ENCODE results near the gene CHRNA5. TPM values are rescaled to one million over a fixed set of nuclear protein-coding genes. Genes with fewer than 3 reads are reported as not detected.

CHRNA5 gene
- total RNA-seq, 1 donor from 2014 or later = 55.3 TPM

GRCh38 chr15:78565951-78566774, 843 bp downstream of the CHRNA5 start:
- H3K4me3 Mint-ChIP-seq (ENCODE audit: unreplicated experiment) = peak overlapping the region; percentile 97
- peaks cover 8% of the 10 kb centered on the region for H3K4me1 Mint-ChIP-seq (ENCODE audit: low read depth, unreplicated experiment)
- H3K27ac Mint-ChIP-seq (ENCODE audit: unreplicated experiment) = peak overlapping the region; percentile 87
- peaks cover 10% of the 10 kb centered on the region for H3K9me3 Mint-ChIP-seq (ENCODE audit: unreplicated experiment)
- peak; percentile 20 for DNase-seq
- H3K27me3 Mint-ChIP-seq (ENCODE audit: unreplicated experiment) = peaks cover 10% of the 10 kb centered on the region
- peak; percentile 11 for TF ChIP-seq CTCF (IDR thresholded peaks at IDR 0.05; ENCODE audit: partially characterized antibody, unreplicated experiment)
- H3K36me3 Mint-ChIP-seq (ENCODE audit: unreplicated experiment) = no peaks in the 10 kb centered on the region

DNA sequence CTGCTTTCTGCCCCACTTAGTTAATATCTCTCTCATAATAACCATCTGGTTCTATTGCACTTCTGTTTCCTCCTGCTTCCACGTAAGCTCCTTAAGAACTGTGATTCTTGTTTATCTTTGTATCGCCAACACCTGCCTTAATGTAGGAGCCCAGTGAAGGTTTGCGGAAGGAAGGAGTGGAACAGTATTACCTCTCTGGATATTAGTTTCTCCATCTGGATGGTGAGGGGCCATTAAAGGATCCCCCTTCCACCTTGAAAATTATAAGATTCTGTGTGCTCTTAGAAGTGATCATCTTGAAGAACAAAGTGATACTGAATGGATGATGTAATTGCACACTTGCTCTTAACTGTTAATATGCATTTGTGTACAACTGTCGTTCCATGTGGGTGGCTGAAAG, 2.2 kb downstream of the CHRNA5 start:
- Mint-ChIP-seq H3K36me3 (ENCODE audit: unreplicated experiment) (no peaks in the 10 kb centered on the region), H3K9me3 (ENCODE audit: unreplicated experiment) (peaks cover 10% of the 10 kb centered on the region), H3K4me1 (ENCODE audit: low read depth, unreplicated experiment) (peaks cover 9% of the 10 kb centered on the region), H3K27me3 (ENCODE audit: unreplicated experiment) (peaks cover 10% of the 10 kb centered on the region), H3K4me3 (ENCODE audit: unreplicated experiment) (peak overlapping the region; percentile 97), H3K27ac (ENCODE audit: unreplicated experiment) (peak overlapping the region; percentile 64)
- DNase-seq = no peak
- TF ChIP-seq CTCF (IDR thresholded peaks at IDR 0.05; ENCODE audit: partially characterized antibody, unreplicated experiment) = no peak

- no peak overlapping the region for H3K4me3 Mint-ChIP-seq (ENCODE audit: unreplicated experiment)
- no peak for TF ChIP-seq CTCF (IDR thresholded peaks at IDR 0.05; ENCODE audit: partially characterized antibody, unreplicated experiment)
- peaks cover 8% of the 10 kb centered on the region for H3K27me3 Mint-ChIP-seq (ENCODE audit: unreplicated experiment)
- H3K36me3 Mint-ChIP-seq (ENCODE audit: unreplicated experiment) = no peaks in the 10 kb centered on the region
- peaks cover 9% of the 10 kb centered on the region for H3K9me3 Mint-ChIP-seq (ENCODE audit: unreplicated experiment)
- H3K27ac Mint-ChIP-seq (ENCODE audit: unreplicated experiment) = no peak overlapping the region
- H3K4me1 Mint-ChIP-seq (ENCODE audit: low read depth, unreplicated experiment) = peaks cover 7% of the 10 kb centered on the region
- no peak for DNase-seq
These were observed 5.4 kb downstream of the CHRNA5 start for GRCh38 chr15:78570710-78571109.

GRCh38 chr15:78571382-78571781, 6.1 kb downstream of the CHRNA5 start:
- Mint-ChIP-seq H3K27ac (ENCODE audit: unreplicated experiment) (no peak overlapping the region), H3K36me3 (ENCODE audit: unreplicated experiment) (no peaks in the 10 kb centered on the region), H3K4me1 (ENCODE audit: low read depth, unreplicated experiment) (peaks cover 7% of the 10 kb centered on the region), H3K9me3 (ENCODE audit: unreplicated experiment) (peaks cover 3% of the 10 kb centered on the region), H3K27me3 (ENCODE audit: unreplicated experiment) (peaks cover 3% of the 10 kb centered on the region), H3K4me3 (ENCODE audit: unreplicated experiment) (no peak overlapping the region)
- no peak for TF ChIP-seq CTCF (IDR thresholded peaks at IDR 0.05; ENCODE audit: partially characterized antibody, unreplicated experiment)
- DNase-seq = no peak

DNA sequence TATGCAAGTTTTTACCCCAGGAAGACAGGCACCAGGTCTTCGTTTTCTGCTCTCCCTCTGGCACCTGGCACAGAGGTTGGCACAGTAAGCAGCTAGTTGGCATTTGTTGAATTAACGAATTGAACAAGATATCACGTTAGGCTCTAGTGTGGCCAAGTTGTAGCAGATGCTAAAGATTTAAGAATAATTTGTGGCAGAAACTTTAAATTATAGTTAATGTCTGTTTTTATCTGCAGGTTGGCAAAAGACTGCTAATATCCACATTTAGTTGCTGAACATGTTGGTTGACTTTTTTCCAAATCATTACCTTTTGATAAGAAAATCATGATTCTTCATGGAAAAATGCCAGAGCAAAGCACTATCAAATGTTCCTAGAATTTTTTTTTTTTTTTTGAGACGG, 8.1 kb downstream of the CHRNA5 start:
- Mint-ChIP-seq H3K4me1 (ENCODE audit: low read depth, unreplicated experiment) (peaks cover 1% of the 10 kb centered on the region), H3K27ac (ENCODE audit: unreplicated experiment) (no peak overlapping the region), H3K9me3 (ENCODE audit: unreplicated experiment) (no peaks in the 10 kb centered on the region), H3K4me3 (ENCODE audit: unreplicated experiment) (no peak overlapping the region), H3K27me3 (ENCODE audit: unreplicated experiment) (peaks cover 2% of the 10 kb centered on the region), H3K36me3 (ENCODE audit: unreplicated experiment) (no peaks in the 10 kb centered on the region)
- DNase-seq = no peak
- no peak for TF ChIP-seq CTCF (IDR thresholded peaks at IDR 0.05; ENCODE audit: partially characterized antibody, unreplicated experiment)
